Vagina (tissue), 2 donors: ENCODE data around the gene DENND1A. TPM values are rescaled to one million over a fixed set of nuclear protein-coding genes. Genes with fewer than 3 reads are reported as not detected.

Source experiments
- DNase-seq, 2 donors: peaks; one replicate each; pipeline ENCODE4 v3.0.0-alpha.2; 2017; ENCODE audit errors: extremely low spot score in 2 of 2
- H3K27ac ChIP-seq: fragments of 200-600 bp; sonication (generic); one replicate; pipeline ENCODE4 v1.5.1; 2019
- H3K27me3 ChIP-seq: fragments of 200-600 bp; sonication (generic); one replicate; pipeline ENCODE4 v1.5.1; 2019
- H3K36me3 ChIP-seq, 2 donors: fragments of 200-600 bp; sonication (generic); one replicate each; pipeline ENCODE4 v1.5.1; 2017 to 2019
- H3K4me1 ChIP-seq: fragments of 200-600 bp; sonication (generic); one replicate; pipeline ENCODE4 v1.5.1; 2019
- H3K4me3 ChIP-seq, 2 donors: fragments of 200-600 bp; sonication (generic); 1 replicate in 1 of 2; 2 replicates in 1 of 2; pipeline ENCODE4 v1.5.1; 2016 to 2019
- H3K9me3 ChIP-seq: fragments of 200-600 bp; sonication (generic); one replicate; pipeline ENCODE4 v1.5.1; 2019
- CTCF ChIP-seq, 3 experiments: fragments of 450-650 bp in 2 of 3; fragments of 200-600 bp in 1 of 3; sonication (generic) in 1 of 3; IDR thresholded peaks; one replicate each; pipeline ENCODE4 v1.5.1; 2017 to 2019; ENCODE audit warnings: antibody characterized with exemption in 3 of 3, mild to moderate bottlenecking in 2 of 3, moderate library complexity in 2 of 3
- POLR2A ChIP-seq, 2 donors: fragments of 450-650 bp; IDR thresholded peaks; one replicate each; pipeline ENCODE4 v1.6.1; 2017; ENCODE audit warnings: antibody characterized with exemption in 2 of 2, mild to moderate bottlenecking in 2 of 2, moderate library complexity in 2 of 2
- POLR2AphosphoS5 ChIP-seq, 2 donors: sonication (generic); formaldehyde crosslinking; IDR thresholded peaks; one replicate each; pipeline ENCODE4 v1.9.0; 2017; ENCODE audit warnings: antibody characterized with exemption in 2 of 2, mild to moderate bottlenecking in 2 of 2, low read depth in 1 of 2; ENCODE audit not compliant: insufficient read depth in 1 of 2
- intact Hi-C: fragments of 100-400 bp; cut with DNase I; formaldehyde crosslinking; loops from one replicate; pipeline ENCODE4 v1.15.1; 2023
- total RNA-seq: library from RNA; depleted of rRNA; stranded (reverse); fragments of >200 nt; gene quantifications from one replicate; pipeline ENCODE4 v1.2.3, GENCODE V29; 2016

Gene DENND1A
- total RNA-seq, 1 donor from 2014 or later = 20.4 TPM

DNA sequence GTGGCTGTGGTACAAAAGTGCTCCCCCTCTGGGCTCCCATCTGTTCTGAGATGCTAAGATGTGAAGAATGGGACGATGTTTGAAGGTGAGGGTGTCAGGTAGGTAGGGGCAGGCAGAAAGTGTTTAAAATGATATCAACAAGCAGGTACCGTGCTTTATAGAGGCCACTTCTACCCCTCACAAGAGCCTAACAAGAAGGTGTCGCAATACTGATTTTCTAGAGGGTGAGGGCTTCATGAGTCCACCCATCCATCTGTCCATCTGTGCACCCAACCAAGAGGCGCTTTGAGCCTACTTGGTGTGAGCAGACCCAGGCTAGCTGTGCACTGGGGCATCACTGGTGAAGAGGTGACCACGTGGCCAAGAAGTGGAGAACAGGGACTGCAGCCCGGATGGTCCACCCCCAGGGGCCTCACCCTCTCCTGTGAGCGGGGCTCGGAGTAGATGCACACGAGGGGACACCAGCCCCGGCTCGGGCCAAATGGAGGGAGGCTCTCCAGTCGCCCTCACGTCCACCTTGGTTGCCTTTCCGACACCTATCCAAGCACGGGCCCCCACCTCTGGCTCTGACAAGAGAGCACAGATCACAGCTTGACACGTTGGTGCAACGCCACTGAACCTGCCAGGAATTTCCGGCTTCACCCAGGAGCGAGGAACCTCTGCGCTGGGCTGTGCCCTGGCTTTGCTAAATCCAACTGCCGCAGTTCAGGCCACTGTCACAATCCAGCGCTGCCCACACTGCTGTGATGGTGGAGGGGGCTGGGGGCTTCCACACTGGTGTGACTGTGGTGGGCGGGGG lies 539.4 kb downstream of the DENND1A start:
- no peak overlapping the region for H3K4me3 ChIP-seq
- intact Hi-C loops = no loop called here
- TF ChIP-seq POLR2AphosphoS5 (IDR thresholded peaks at IDR 0.05; ENCODE audit: insufficient read depth in 1 of 2, low read depth in 1 of 2) (no peak), POLR2A (IDR thresholded peaks at IDR 0.05) (no peak), CTCF (IDR thresholded peaks at IDR 0.05) (no peak)

DNA sequence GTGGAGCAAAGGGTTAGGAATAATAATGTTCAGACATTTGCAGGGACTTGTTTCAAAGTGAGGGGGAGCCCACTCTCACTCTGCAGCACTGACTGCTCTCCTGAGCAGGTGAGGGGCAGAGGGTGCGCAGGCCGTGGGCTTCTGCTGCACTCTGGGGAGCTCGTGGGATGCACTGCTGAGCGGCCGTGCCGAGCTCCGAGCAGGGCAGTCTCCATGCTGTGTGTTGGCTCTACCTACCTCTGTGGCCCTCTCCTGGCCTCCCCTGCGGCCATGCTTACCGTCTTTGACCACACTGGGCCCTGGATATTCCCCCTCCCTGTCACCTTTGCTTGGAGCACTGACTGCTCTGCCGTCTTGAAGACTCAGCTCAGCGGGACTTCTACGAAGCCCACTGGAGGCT lies 540.2 kb downstream of the DENND1A start:
- Histone ChIP-seq H3K9me3 (no peaks in the 10 kb centered on the region), H3K27ac (no peak overlapping the region), H3K36me3 (no peaks in the 10 kb centered on the region), H3K4me1 (no peaks in the 10 kb centered on the region), H3K27me3 (no peaks in the 10 kb centered on the region), H3K4me3 (no peak overlapping the region)
- no peak for DNase-seq
- intact Hi-C loops = no loop called here
- TF ChIP-seq POLR2A (IDR thresholded peaks at IDR 0.05) (no peak), CTCF (IDR thresholded peaks at IDR 0.05) (no peak), POLR2AphosphoS5 (IDR thresholded peaks at IDR 0.05; ENCODE audit: insufficient read depth in 1 of 2, low read depth in 1 of 2) (no peak)

More for the DNA sequence above, 539.4 kb downstream of the DENND1A start:
- no peaks in the 10 kb centered on the region for H3K4me1 ChIP-seq
- no peak for DNase-seq
- H3K27ac ChIP-seq = no peak overlapping the region
- no peaks in the 10 kb centered on the region for H3K9me3 ChIP-seq
- H3K27me3 ChIP-seq = no peaks in the 10 kb centered on the region
- no peaks in the 10 kb centered on the region for H3K36me3 ChIP-seq

- DNase-seq = no peak
- H3K4me1 ChIP-seq = no peaks in the 10 kb centered on the region
- H3K4me3 ChIP-seq = no peak overlapping the region
- H3K9me3 ChIP-seq = no peaks in the 10 kb centered on the region
- TF ChIP-seq POLR2AphosphoS5 (IDR thresholded peaks at IDR 0.05; ENCODE audit: insufficient read depth in 1 of 2, low read depth in 1 of 2) = no peak
- TF ChIP-seq CTCF (IDR thresholded peaks at IDR 0.05) = no peak
- no peak for TF ChIP-seq POLR2A (IDR thresholded peaks at IDR 0.05)
- H3K36me3 ChIP-seq = no peaks in the 10 kb centered on the region
- H3K27me3 ChIP-seq = no peaks in the 10 kb centered on the region
- no peak overlapping the region for H3K27ac ChIP-seq
- intact Hi-C loops = no loop called here
Observed at GRCh38 chr9:123389070-123389469, 540.9 kb downstream of the DENND1A start.

DNA sequence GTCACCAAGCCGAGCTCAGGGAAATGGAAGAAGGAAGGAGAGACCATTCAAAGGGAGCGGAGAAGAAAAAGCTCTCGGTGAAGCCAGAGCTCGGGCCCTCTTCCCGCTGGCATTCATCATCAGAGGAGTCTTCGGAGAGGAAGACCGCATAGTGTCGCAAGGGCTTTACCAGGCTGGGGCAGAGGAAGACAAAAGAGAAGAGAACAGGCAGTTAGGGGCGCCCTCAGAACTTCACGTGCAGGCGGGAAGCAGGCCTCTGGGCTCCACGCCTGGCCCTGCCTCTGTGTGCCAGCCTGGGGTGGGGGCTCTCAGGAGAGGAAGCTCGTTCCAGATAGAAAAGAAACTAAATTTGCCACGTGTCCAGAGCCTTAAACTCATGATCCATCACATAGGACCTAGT lies 542.2 kb downstream of the DENND1A start:
- intact Hi-C loops = no loop called here
- DNase-seq = no peak
- no peak overlapping the region for H3K4me3 ChIP-seq

More for the DNA sequence above, 542.2 kb downstream of the DENND1A start:
- no peaks in the 10 kb centered on the region for H3K9me3 ChIP-seq
- H3K27me3 ChIP-seq = no peaks in the 10 kb centered on the region
- peaks cover 0 to 8% of the 10 kb centered on the region in 2 donors for H3K36me3 ChIP-seq
- no peaks in the 10 kb centered on the region for H3K4me1 ChIP-seq
- H3K27ac ChIP-seq = no peak overlapping the region
- TF ChIP-seq POLR2AphosphoS5 (IDR thresholded peaks at IDR 0.05; ENCODE audit: insufficient read depth in 1 of 2, low read depth in 1 of 2) = no peak
- no peak for TF ChIP-seq POLR2A (IDR thresholded peaks at IDR 0.05)
- TF ChIP-seq CTCF (IDR thresholded peaks at IDR 0.05) = no peak
